ENCODE results near the gene SEC24B.

GRCh38 chr4:109407027-109407737 lies 26.4 kb upstream of the SEC24B start:
- TF ChIP-seq CTCF (IDR thresholded peaks at IDR 0.05; ENCODE audit: borderline replicate concordance, extremely low read depth, low read length, poor library complexity, severe bottlenecking) (no peak), EZH2 (IDR thresholded peaks at IDR 0.05; ENCODE audit: borderline replicate concordance, low read depth, low read length, severe bottlenecking) (no peak)

Measured in DND-41 (cell line).